Endothelial cell of umbilical vein (primary cell): ENCODE results near the gene HNRNPM. TPM values are rescaled to one million over a fixed set of nuclear protein-coding genes. Genes with fewer than 3 reads are reported as not detected.

Source experiments
- BruUV-seq: library from RNA; stranded (reverse); fragments of 400-500 nt; replicated peaks from 2 replicates; lab custom pipeline; 2021; lab: Mats Ljungman, UMichigan
- CTCF ChIA-PET: fragments of 300-600, 350-600 bp; sonication (Branson Sonifier 250); formaldehyde crosslinking; loops from one replicate; lab custom pipeline; 2021; ENCODE audit warnings: antibody characterized with exemption, inconsistent platforms; lab: Charles Lee
- POLR2A ChIA-PET: fragments of 300-600, 350-600 bp; sonication (Branson Sonifier 250); formaldehyde crosslinking; loops from one replicate; lab custom pipeline; 2021; ENCODE audit warnings: antibody characterized with exemption, inconsistent platforms; lab: Charles Lee
- DNase-seq: peaks from one replicate; pipeline ENCODE4 v3.0.0-alpha.2; 2011; ENCODE audit warnings: low read depth, low spot score
- FAIRE-seq: peaks from 2 replicates; lab custom pipeline; 2011; peaks lifted over from hg19 to GRCh38; lab: Jason Lieb, UNC
- H2AFZ ChIP-seq: 2 replicates; pipeline ENCODE4 v1.6.0; 2012; ENCODE audit warnings: low read depth, low read length, control low read depth, inconsistent platforms
- H3K27ac ChIP-seq: 2 replicates; pipeline ENCODE4 v1.5.1; 2011; ENCODE audit warnings: low read depth, mild to moderate bottlenecking, control low read depth, low read length, moderate library complexity; ENCODE audit not compliant: insufficient read depth
- H3K27me3 ChIP-seq, 2 experiments: 2 replicates each; pipeline versions ENCODE4 v1.6.0 to v1.6.1; 2011; ENCODE audit warnings: low read length in 2 of 2, mixed read lengths in 1 of 2; ENCODE audit not compliant: control insufficient read depth in 2 of 2, insufficient read depth in 2 of 2
- H3K36me3 ChIP-seq, 2 experiments: 2 replicates in 1 of 2; 3 replicates in 1 of 2; pipeline ENCODE4 v1.5.1; 2011; ENCODE audit warnings: low read length in 2 of 2, mild to moderate bottlenecking in 1 of 2, moderate library complexity in 1 of 2; ENCODE audit not compliant: control insufficient read depth in 2 of 2, insufficient read depth in 2 of 2; ENCODE audit errors: extremely low read depth in 1 of 2
- H3K4me1 ChIP-seq: 3 replicates; pipeline ENCODE4 v1.5.1; 2011; ENCODE audit warnings: mild to moderate bottlenecking, low read length; ENCODE audit not compliant: control insufficient read depth, insufficient read depth; ENCODE audit errors: extremely low read depth
- H3K4me2 ChIP-seq: 2 replicates; pipeline ENCODE4 v1.6.1; 2011; ENCODE audit warnings: low read length, control low read depth, mixed read lengths; ENCODE audit not compliant: insufficient read depth
- H3K4me3 ChIP-seq, 3 experiments: fragments of 200-600 bp in 1 of 3; sonication (generic), shearing (Covaris generic) in 1 of 3; replicated peaks in 1 of 3; 2 replicates each; pipeline ENCODE4 v1.5.1; 2011 to 2016; ENCODE audit warnings: control low read depth in 3 of 3, low read length in 3 of 3, mild to moderate bottlenecking in 2 of 3, inconsistent platforms in 1 of 3, low read depth in 1 of 3, moderate library complexity in 1 of 3; ENCODE audit not compliant: insufficient read depth in 1 of 3
- H3K79me2 ChIP-seq: 2 replicates; pipeline ENCODE4 v1.6.0; 2012; ENCODE audit warnings: low read length, inconsistent platforms; ENCODE audit not compliant: control insufficient read depth, insufficient read depth
- H3K9ac ChIP-seq: replicated peaks from 2 replicates; pipeline ENCODE3; 2011; ENCODE audit warnings: low read length, control low read depth; ENCODE audit not compliant: insufficient read depth; ENCODE audit errors: extremely low read depth
- H3K9me1 ChIP-seq: replicated peaks from 3 replicates; pipeline ENCODE4 v1.6.0; 2011; ENCODE audit warnings: mild to moderate bottlenecking, low read length; ENCODE audit not compliant: control insufficient read depth, insufficient read depth; ENCODE audit errors: extremely low read depth
- H3K9me3 ChIP-seq: replicated peaks from 2 replicates; pipeline ENCODE4 v1.5.1; 2012; ENCODE audit warnings: low read length, inconsistent platforms; ENCODE audit not compliant: control insufficient read depth, insufficient read depth
- H4K20me1 ChIP-seq: replicated peaks from 2 replicates; pipeline ENCODE3; 2011; ENCODE audit warnings: mild to moderate bottlenecking, low read length; ENCODE audit not compliant: control insufficient read depth, insufficient read depth; ENCODE audit errors: extremely low read depth
- CTCF ChIP-seq, 2 donors: IDR thresholded peaks; 1 replicate in 1 of 2; 2 replicates in 1 of 2; pipeline ENCODE4 v1.5.1; 2011; ENCODE audit warnings: low read length in 2 of 2, mild to moderate bottlenecking in 2 of 2, moderate library complexity in 2 of 2, control low read depth in 1 of 2, inconsistent platforms in 1 of 2, low read depth in 1 of 2; ENCODE audit not compliant: insufficient read depth in 1 of 2; ENCODE audit errors: extremely low read depth in 1 of 2
- EZH2 ChIP-seq: IDR thresholded peaks from 2 replicates; pipeline ENCODE4 v1.6.1; 2012; ENCODE audit warnings: borderline replicate concordance, low read depth, mild to moderate bottlenecking, moderate library complexity, low read length, inconsistent platforms; ENCODE audit not compliant: severe bottlenecking
- FOS ChIP-seq: IDR thresholded peaks from 2 replicates; pipeline ENCODE4 v1.6.1; 2011; ENCODE audit warnings: mild to moderate bottlenecking, low read length, moderate library complexity, borderline replicate concordance; ENCODE audit not compliant: insufficient read depth
- GATA2 ChIP-seq: IDR thresholded peaks from 2 replicates; pipeline ENCODE4 v1.7.0; 2011; ENCODE audit warnings: low read depth, mild to moderate bottlenecking, moderate library complexity, mixed read lengths, low read length; ENCODE audit not compliant: insufficient read length, insufficient read depth
- JUN ChIP-seq: IDR thresholded peaks from 2 replicates; pipeline ENCODE4 v1.6.1; 2011; ENCODE audit warnings: borderline replicate concordance, low read depth; ENCODE audit not compliant: insufficient read length, insufficient read depth
- MAX ChIP-seq: IDR thresholded peaks from 2 replicates; pipeline ENCODE4 v1.6.1; 2011; ENCODE audit not compliant: insufficient read depth, insufficient read length
- MYC ChIP-seq: IDR thresholded peaks from one replicate; pipeline ENCODE4 v1.6.1; 2011; ENCODE audit warnings: mild to moderate bottlenecking, low read depth, low read length
- POLR2A ChIP-seq: IDR thresholded peaks from 2 replicates; pipeline ENCODE4 v1.6.1; 2012; ENCODE audit warnings: low read depth, mild to moderate bottlenecking, control low read depth, low read length
- POLR2AphosphoS5 ChIP-seq: IDR thresholded peaks from 2 replicates; pipeline ENCODE4 v1.6.1; 2012; ENCODE audit warnings: low read depth, mild to moderate bottlenecking, control low read depth, low read length, moderate library complexity; ENCODE audit not compliant: insufficient read depth
- dilution Hi-C: fragments of 300-500 bp; cut with MboI; formaldehyde crosslinking; loops from one replicate; pipeline ENCODE4 v1.15.0; 2019; ENCODE audit warnings: low sequenced_read_pairs; ENCODE audit not compliant: extremely low pct_ligation_motif_present
- intact Hi-C: fragments of 100-400 bp; cut with micrococcal nuclease; formaldehyde crosslinking; loops from one replicate; pipeline ENCODE4 v1.10.0; 2022
- polyA plus RNA-seq, 4 experiments: library from polyadenylated mRNA; depleted of rRNA in 3 of 4; stranded (reverse) in 3 of 4; unstranded in 1 of 4; fragments of >200 nt; gene quantifications; 2 replicates each; pipeline versions ENCODE4 v1.2.1 to v1.2.3, GENCODE V29; 2011 to 2012; ENCODE audit warnings: missing spikeins in 1 of 4
- total RNA-seq: library from RNA; stranded (reverse); gene quantifications from 2 replicates; pipeline ENCODE4 v1.2.3, GENCODE V29; 2021

HNRNPM gene
- total and polyA plus RNA-seq, 2 donors (not counting 3 experiments of a cell fraction or from before 2014, with no cell fraction given), result 244 to 301 TPM

- Histone ChIP-seq H4K20me1 (peaks cover 2% of the 10 kb centered on the region), H3K4me3 (no peak overlapping the region), H3K36me3 (peaks cover 40 to 64% of the 10 kb centered on the region in 2 experiments), H3K9ac (no peak overlapping the region), H3K27ac (no peak overlapping the region), H3K27me3 (no peaks in the 10 kb centered on the region), H3K79me2 (peaks cover 68% of the 10 kb centered on the region), H2AFZ (no peak overlapping the region), H3K9me3 (no peaks in the 10 kb centered on the region), H3K9me1 (no peaks in the 10 kb centered on the region), H3K4me1 (no peaks in the 10 kb centered on the region), H3K4me2 (no peak overlapping the region)
- DNase-seq (no peak), FAIRE-seq (no peak)
- dilution Hi-C loops, result no loop called here
- CTCF ChIA-PET, result no interaction called here
- intact Hi-C loops, result no loop called here
- TF ChIP-seq GATA2 (no peak), CTCF (IDR thresholded peaks at IDR 0.05; ENCODE audit: extremely low read depth in 1 of 2, insufficient read depth in 1 of 2, low read depth in 1 of 2, low read length in 2 of 2) (no peak), POLR2A (no peak), POLR2AphosphoS5 (no peak), JUN (no peak), EZH2 (no peak), MYC (no peak), MAX (no peak), FOS (no peak)
- no TSS peak for BruUV-seq
- POLR2A ChIA-PET, result interaction anchor here (0.7 kb wide), 1 partner anchor 133 kb away, joined by 4 read pairs; no protein-coding TSS in a partner anchor
Observed at GRCh38 chr19:8473648-8474476, 29.1 kb downstream of the HNRNPM start.
